A549 (cell line): ENCODE data around the gene C6. TPM values are rescaled to one million over a fixed set of nuclear protein-coding genes. Genes with fewer than 3 reads are reported as not detected.
"Not testable (repeated sequence)": the region's sequence is repeated elsewhere in the genome, so short reads cannot be mapped to it uniquely, and the experiment has no call there.

ENCODE experiments used
- ATAC-seq, 2 experiments: fragments of 200-7000 bp in 1 of 2; fragments of >200 bp in 1 of 2; cut with Nextera tagmentation in 1 of 2; cut with Tn5 transposase in 1 of 2; 3 replicates each; pipeline versions ENCODE4 v1.8.0 to v1.9.1; 2018 to 2020; ENCODE audit warnings: mild to moderate bottlenecking in 1 of 2, moderate library complexity in 1 of 2
- CTCF ChIA-PET: fragments of 300-600 bp; sonication (Branson Sonifier 250); formaldehyde crosslinking; extraction: SDS; loops from one replicate; lab custom pipeline; 2021; ENCODE audit warnings: antibody characterized with exemption, inconsistent platforms; lab: Yijun Ruan, JAX
- POLR2A ChIA-PET: fragments of 350-600 bp; formaldehyde crosslinking; extraction: SDS; loops from one replicate; lab custom pipeline; 2021; ENCODE audit warnings: antibody characterized with exemption, inconsistent platforms; lab: Yijun Ruan, JAX
- DNase-seq, 2 experiments: peaks; one replicate each; pipeline versions ENCODE4 v3.0.0 to v3.0.0-alpha.2; 2011 to 2016; ENCODE audit warnings: low read depth in 1 of 2, low spot score in 1 of 2
- FAIRE-seq: peaks from 2 replicates; lab custom pipeline; 2011; peaks lifted over from hg19 to GRCh38; lab: Jason Lieb, UNC
- H3K27ac ChIP-seq, 2 experiments: fragments of >200 bp; sonication (Bioruptor Twin); formaldehyde crosslinking; 3 replicates each; pipeline ENCODE4 v1.5.1; 2016 to 2017
- H3K4me1 ChIP-seq: fragments of >200 bp; sonication (Bioruptor Twin); formaldehyde crosslinking; 3 replicates; pipeline ENCODE4 v1.6.1; 2016
- H3K4me2 ChIP-seq: fragments of >200 bp; sonication (Bioruptor Twin); formaldehyde crosslinking; 3 replicates; pipeline ENCODE4 v1.6.1; 2016
- H3K4me3 ChIP-seq: fragments of >200 bp; sonication (Bioruptor Twin); formaldehyde crosslinking; 3 replicates; pipeline ENCODE4 v1.5.1; 2016
- H3K9me3 ChIP-seq: fragments of >200 bp; sonication (Bioruptor Twin); formaldehyde crosslinking; 3 replicates; pipeline ENCODE4 v1.6.1; 2016
- CBX8 ChIP-seq: fragments of 200-600 bp; sonication (generic); IDR thresholded peaks from 2 replicates; pipeline ENCODE4 v1.6.1; 2016
- CEBPB ChIP-seq, 2 experiments: fragments of >200 bp in 1 of 2; sonication (Bioruptor Twin) in 1 of 2; formaldehyde crosslinking in 1 of 2; IDR thresholded peaks; 2 replicates each; pipeline ENCODE4 v1.6.1; 2012 to 2016
- EHF ChIP-seq: fragments of 250-450 bp; sonication (Bioruptor Pico); IDR thresholded peaks from 2 replicates; pipeline ENCODE4 v1.5.0; 2020; ENCODE audit warnings: mild to moderate bottlenecking
- EHMT2 ChIP-seq: fragments of 200-600 bp; sonication (generic); IDR thresholded peaks from 2 replicates; pipeline ENCODE4 v1.6.1; 2016; ENCODE audit warnings: antibody characterized with exemption, low read depth, mild to moderate bottlenecking, moderate library complexity
- EP300 ChIP-seq, 2 experiments: fragments of >200 bp; sonication (Bioruptor Twin); formaldehyde crosslinking; IDR thresholded peaks; 2 replicates in 1 of 2; 3 replicates in 1 of 2; pipeline ENCODE4 v1.6.1; 2016 to 2017
- FOSB ChIP-seq: fragments of 250-450 bp; sonication (Bioruptor Pico); IDR thresholded peaks from 2 replicates; pipeline ENCODE4 v1.5.0; 2020; ENCODE audit warnings: mild to moderate bottlenecking, moderate library complexity
- GATA3 ChIP-seq: IDR thresholded peaks from 2 replicates; pipeline ENCODE4 v1.6.1; 2012; ENCODE audit warnings: borderline replicate concordance
- HDAC2 ChIP-seq: fragments of 200-600 bp; sonication (generic); IDR thresholded peaks from 2 replicates; pipeline ENCODE4 v1.6.1; 2016
- HOXB13 ChIP-seq: fragments of 250-450 bp; sonication (Bioruptor Pico); IDR thresholded peaks from 2 replicates; pipeline ENCODE4 v1.5.0; 2020; ENCODE audit warnings: low read depth, mild to moderate bottlenecking, moderate library complexity
- HOXB5 ChIP-seq: fragments of 250-450 bp; sonication (Bioruptor Pico); IDR thresholded peaks from 2 replicates; pipeline ENCODE4 v1.5.0; 2020; ENCODE audit warnings: mild to moderate bottlenecking, moderate library complexity
- JUN ChIP-seq, 2 experiments: fragments of >200 bp; sonication (Bioruptor Twin); formaldehyde crosslinking; IDR thresholded peaks; 2 replicates in 1 of 2; 3 replicates in 1 of 2; pipeline ENCODE4 v1.6.1; 2016 to 2017
- KDM1A ChIP-seq: fragments of 200-600 bp; sonication (generic); IDR thresholded peaks from 2 replicates; pipeline ENCODE4 v1.6.1; 2016; ENCODE audit warnings: low read depth, mild to moderate bottlenecking
- KDM5A ChIP-seq: fragments of 200-600 bp; sonication (generic); IDR thresholded peaks from 2 replicates; pipeline ENCODE4 v1.6.1; 2016; ENCODE audit warnings: antibody characterized with exemption, mild to moderate bottlenecking
- MAFK ChIP-seq: fragments of 450-650 bp; IDR thresholded peaks from 2 replicates; pipeline ENCODE4 v1.6.1; 2014; ENCODE audit not compliant: partially characterized antibody
- MAX ChIP-seq: IDR thresholded peaks from 2 replicates; pipeline ENCODE4 v1.6.1; 2012
- POLR2A ChIP-seq: IDR thresholded peaks from 2 replicates; pipeline ENCODE4 v1.6.1; 2012; ENCODE audit warnings: mild to moderate bottlenecking, low read length
- RARB ChIP-seq: fragments of 250-450 bp; sonication (Bioruptor Pico); IDR thresholded peaks from 2 replicates; pipeline ENCODE4 v1.8.0; 2021; ENCODE audit warnings: mild to moderate bottlenecking, moderate library complexity
- SREBF2 ChIP-seq: fragments of 450-650 bp; IDR thresholded peaks from 2 replicates; pipeline ENCODE4 v1.6.1; 2014; ENCODE audit warnings: mild to moderate bottlenecking, moderate library complexity
- TP53 ChIP-seq: fragments of 250-450 bp; sonication (Bioruptor Pico); IDR thresholded peaks from 2 replicates; pipeline ENCODE4 v1.5.0; 2021; ENCODE audit warnings: mild to moderate bottlenecking, moderate library complexity
- ZC3H11A ChIP-seq: fragments of 450-650 bp; IDR thresholded peaks from 2 replicates; pipeline ENCODE4 v1.6.1; 2014; ENCODE audit warnings: antibody characterized with exemption, mild to moderate bottlenecking
- ZFP36 ChIP-seq: fragments of 450-650 bp; IDR thresholded peaks from 2 replicates; pipeline ENCODE4 v1.6.1; 2014; ENCODE audit warnings: borderline replicate concordance; ENCODE audit not compliant: partially characterized antibody
- ZSCAN20 ChIP-seq: fragments of 250-450 bp; sonication (Bioruptor Pico); IDR thresholded peaks from 2 replicates; pipeline ENCODE4 v1.8.0; 2022; ENCODE audit warnings: mild to moderate bottlenecking, moderate library complexity
- WGBS: methylation state at CpG from one replicate; pipeline ENCODE4 v1.1.6; 2017; ENCODE audit errors: missing lambda C conversion rate; 5-methylcytosine and 5-hydroxymethylcytosine counted together
- polyA plus RNA-seq, 4 experiments: library from polyadenylated mRNA; depleted of rRNA in 3 of 4; stranded (reverse); fragments of >200 nt; fragmentation: RNase III in 1 of 4; extraction: RNeasy Plus Mini Kit Qiagen cat#74134 plus additional on column Dnase treatment in 1 of 4; gene quantifications; 2 replicates in 3 of 4; 3 replicates in 1 of 4; pipeline ENCODE4 v1.2.3, GENCODE V29; 2011 to 2017
- TF ChIP-seq, protein P1 (sequence below): fragments of 250-450 bp; sonication (Bioruptor Pico); IDR thresholded peaks from 2 replicates; pipeline ENCODE4 v1.5.0; 2021; ENCODE audit warnings: mild to moderate bottlenecking, moderate library complexity, borderline replicate concordance

C6 gene
- polyA plus RNA-seq, 2 of the 4 experiments (the other 2 are of a cell fraction): not detected

DNA sequence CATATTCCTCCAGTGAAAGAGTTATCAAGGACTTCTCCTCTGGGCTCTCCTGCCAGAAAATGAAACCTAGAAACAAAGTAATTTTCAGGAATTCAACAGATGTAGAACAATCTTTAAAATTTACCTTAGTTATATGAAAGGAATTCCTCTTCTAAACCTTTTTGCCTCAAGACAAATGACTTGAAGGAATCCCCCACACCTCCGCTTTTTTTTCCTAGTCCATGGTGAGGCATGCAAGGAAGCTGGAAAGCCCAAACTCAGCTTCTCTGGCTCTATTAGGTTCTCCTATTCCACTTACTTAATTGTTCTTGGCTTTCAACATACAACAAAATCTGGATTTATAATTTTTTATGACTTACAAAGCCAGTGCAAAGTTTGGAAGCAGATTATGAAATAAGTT lies 27.2 kb downstream of the C6 start:
- ATAC-seq (no peak), FAIRE-seq (no peak)
- no peak overlapping the region for H3K27ac ChIP-seq
- no peak overlapping the region for H3K4me3 ChIP-seq
- H3K9me3 ChIP-seq: no peaks in the 10 kb centered on the region
- no peak overlapping the region for H3K4me2 ChIP-seq
- CTCF ChIA-PET: no interaction called here
- WGBS: 76% methylated on average over 1 of the region's 1 CpG
- no peaks in the 10 kb centered on the region for H3K4me1 ChIP-seq
- POLR2A ChIA-PET: no interaction called here
- TF ChIP-seq EHMT2: no peak
- no peak for TF ChIP-seq GATA3
- TF ChIP-seq EHF (CRISPR knock-in tag): no peak
- TF ChIP-seq CEBPB (IDR thresholded peaks at IDR 0.05): no peak
- TF ChIP-seq, protein P1, sequence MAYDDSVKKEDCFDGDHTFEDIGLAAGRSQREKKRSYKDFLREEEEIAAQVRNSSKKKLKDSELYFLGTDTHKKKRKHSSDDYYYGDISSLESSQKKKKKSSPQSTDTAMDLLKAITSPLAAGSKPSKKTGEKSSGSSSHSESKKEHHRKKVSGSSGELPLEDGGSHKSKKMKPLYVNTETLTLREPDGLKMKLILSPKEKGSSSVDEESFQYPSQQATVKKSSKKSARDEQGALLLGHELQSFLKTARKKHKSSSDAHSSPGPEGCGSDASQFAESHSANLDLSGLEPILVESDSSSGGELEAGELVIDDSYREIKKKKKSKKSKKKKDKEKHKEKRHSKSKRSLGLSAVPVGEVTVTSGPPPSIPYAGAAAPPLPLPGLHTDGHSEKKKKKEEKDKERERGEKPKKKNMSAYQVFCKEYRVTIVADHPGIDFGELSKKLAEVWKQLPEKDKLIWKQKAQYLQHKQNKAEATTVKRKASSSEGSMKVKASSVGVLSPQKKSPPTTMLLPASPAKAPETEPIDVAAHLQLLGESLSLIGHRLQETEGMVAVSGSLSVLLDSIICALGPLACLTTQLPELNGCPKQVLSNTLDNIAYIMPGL (CRISPR knock-in tag): no peak
- TF ChIP-seq, all 56 proteins: peak for 0
- DNase-seq: no peak

DNA sequence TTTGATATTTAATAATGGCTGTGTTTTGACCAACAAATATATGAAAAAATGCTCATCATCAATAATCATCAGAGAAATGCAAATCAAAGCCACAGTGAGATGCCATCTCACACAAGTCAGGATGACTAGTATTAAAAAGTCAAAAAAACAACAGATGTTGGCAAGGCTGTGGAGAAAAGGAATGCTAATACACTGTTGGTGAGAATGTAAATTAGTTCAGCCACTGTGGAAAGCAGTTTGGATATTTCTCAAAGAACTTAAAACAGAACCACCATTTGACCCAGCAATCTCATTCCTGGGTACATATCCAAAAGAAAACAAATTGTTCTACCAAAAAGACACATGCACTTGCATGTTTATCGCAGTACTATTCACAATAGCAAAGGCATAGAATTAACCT lies 30.0 kb downstream of the C6 start:
- H3K4me2 ChIP-seq, H3K4me3 ChIP-seq, POLR2A ChIA-PET, ATAC-seq, H3K9me3 ChIP-seq, H3K27ac ChIP-seq, H3K4me1 ChIP-seq, FAIRE-seq, DNase-seq, CTCF ChIA-PET: not testable (repeated sequence)
- 73% methylated on average over 1 of the region's 1 CpG for WGBS

- H3K27ac ChIP-seq: no peak overlapping the region
- ChIA-PET POLR2A (no interaction called here), CTCF (interaction anchor here (0.6 kb wide), 1 partner anchor 8 kb away, joined by 3 read pairs; no protein-coding TSS in a partner anchor)
- no peak overlapping the region for H3K4me3 ChIP-seq
- H3K4me2 ChIP-seq: 0 out of 3 replicates have a peak overlapping the region, but pooled peaks have one; percentile 12
- DNase-seq: peak in 1 of 2 experiments; percentile 4
- H3K4me1 ChIP-seq: no peaks in the 10 kb centered on the region
- FAIRE-seq: no peak
- no peak for ATAC-seq
- H3K9me3 ChIP-seq: no peaks in the 10 kb centered on the region
- TF ChIP-seq RARB (CRISPR knock-in tag): no peak
- TF ChIP-seq ZSCAN20 (CRISPR knock-in tag): no peak
- no peak for TF ChIP-seq JUN (IDR thresholded peaks at IDR 0.05)
- TF ChIP-seq POLR2A: no peak
- no peak for TF ChIP-seq KDM5A
- TF ChIP-seq HDAC2: no peak
- no peak for TF ChIP-seq EP300 (IDR thresholded peaks at IDR 0.05)
- TF ChIP-seq KDM1A: no peak
- no peak for TF ChIP-seq HOXB5 (CRISPR knock-in tag)
- TF ChIP-seq MAX: no peak
- no peak for TF ChIP-seq CBX8
- no peak for TF ChIP-seq HOXB13 (CRISPR knock-in tag)
- TF ChIP-seq ZC3H11A: no peak
- TF ChIP-seq, protein P1 (CRISPR knock-in tag): no peak
- no peak for TF ChIP-seq SREBF2
- no peak for TF ChIP-seq FOSB
- no peak for TF ChIP-seq MAFK
- no peak for TF ChIP-seq ZFP36
- TF ChIP-seq TP53: no peak
These were observed 30.7 kb downstream of the C6 start for GRCh38 chr5:41182666-41183065.
